DOHH2 (cell line): Measurements from ENCODE around the gene CALHM3.

Experiments
- CTCF ChIP-seq: fragments of 200-600 bp; sonication (generic); IDR thresholded peaks from one replicate; pipeline ENCODE4 v1.5.1; 2014; ENCODE audit warnings: antibody characterized with exemption, mild to moderate bottlenecking, low read depth, low read length; ENCODE audit not compliant: poor library complexity, severe bottlenecking
- EZH2phosphoT487 ChIP-seq: fragments of 200-600 bp; sonication (generic); IDR thresholded peaks from 2 replicates; pipeline ENCODE4 v1.6.1; 2017; ENCODE audit warnings: borderline replicate concordance, mild to moderate bottlenecking, antibody characterized with exemption, low read length, moderate library complexity, mixed read lengths

GRCh38 chr10:103514244-103514643 lies 35.2 kb upstream of the CALHM3 start:
- TF ChIP-seq EZH2phosphoT487 (no peak), CTCF (no peak)
